Omental fat pad (tissue), 4 donors: Measurements from ENCODE around the gene SH3PXD2B. TPM values are rescaled to one million over a fixed set of nuclear protein-coding genes. Genes with fewer than 3 reads are reported as not detected.

Experiments
- ATAC-seq: fragments of 150-250 bp; one replicate; pipeline ENCODE4 v1.9.1; 2016; ENCODE audit warnings: mild to moderate bottlenecking, moderate library complexity; ENCODE audit not compliant: low FRiP score
- DNase-seq: peaks from one replicate; pipeline ENCODE4 v3.0.0-alpha.2; 2019; ENCODE audit warnings: low spot score
- CTCF ChIP-seq, 3 donors: fragments of 450-650 bp; IDR thresholded peaks; one replicate each; pipeline ENCODE4 v1.5.1; 2016 to 2017; ENCODE audit warnings: antibody characterized with exemption in 3 of 3, mild to moderate bottlenecking in 3 of 3, moderate library complexity in 2 of 3
- total RNA-seq, 4 donors: library from RNA; depleted of rRNA; stranded (reverse); fragments of >200 nt; gene quantifications; one replicate each; pipeline ENCODE4 v1.1.0, GENCODE V29; 2016

The SH3PXD2B gene
- total RNA-seq, 4 donors from 2014 or later: 29.3 to 47.1 (median 44.3) TPM

GRCh38 chr5:172448999-172449398 lies 5.3 kb downstream of the SH3PXD2B start:
- no peak for TF ChIP-seq CTCF (IDR thresholded peaks at IDR 0.05)
- ATAC-seq (no peak), DNase-seq (no peak)

GRCh38 chr5:172447646-172448365 lies 6.5 kb downstream of the SH3PXD2B start:
- no peak for TF ChIP-seq CTCF (IDR thresholded peaks at IDR 0.05)
- DNase-seq: no peak
- ATAC-seq: no peak

- DNase-seq (no peak), ATAC-seq (no peak)
- no peak for TF ChIP-seq CTCF (IDR thresholded peaks at IDR 0.05)
Measured at GRCh38 chr5:172446336-172447051, 7.8 kb downstream of the SH3PXD2B start.

- no peak for ATAC-seq
- no peak for TF ChIP-seq CTCF (IDR thresholded peaks at IDR 0.05)
- DNase-seq: no peak
Measured at GRCh38 chr5:172445866-172446265, 8.5 kb downstream of the SH3PXD2B start.

- no peak for TF ChIP-seq CTCF (IDR thresholded peaks at IDR 0.05)
Measured at GRCh38 chr5:172444626-172445365, 9.5 kb downstream of the SH3PXD2B start.

GRCh38 chr5:172444110-172444510 lies 10.2 kb downstream of the SH3PXD2B start:
- DNase-seq: no peak
- no peak for TF ChIP-seq CTCF (IDR thresholded peaks at IDR 0.05)
- ATAC-seq: peak; percentile 75

More at GRCh38 chr5:172444626-172445365, 9.5 kb downstream of the SH3PXD2B start:
- ATAC-seq (peak; percentile 9), DNase-seq (peak; percentile 21)
